ENCODE data around the gene PLCB1.
"Not testable (repeated sequence)": the region's sequence is repeated elsewhere in the genome, so short reads cannot be mapped to it uniquely, and the experiment has no call there.

Gene PLCB1

DNA sequence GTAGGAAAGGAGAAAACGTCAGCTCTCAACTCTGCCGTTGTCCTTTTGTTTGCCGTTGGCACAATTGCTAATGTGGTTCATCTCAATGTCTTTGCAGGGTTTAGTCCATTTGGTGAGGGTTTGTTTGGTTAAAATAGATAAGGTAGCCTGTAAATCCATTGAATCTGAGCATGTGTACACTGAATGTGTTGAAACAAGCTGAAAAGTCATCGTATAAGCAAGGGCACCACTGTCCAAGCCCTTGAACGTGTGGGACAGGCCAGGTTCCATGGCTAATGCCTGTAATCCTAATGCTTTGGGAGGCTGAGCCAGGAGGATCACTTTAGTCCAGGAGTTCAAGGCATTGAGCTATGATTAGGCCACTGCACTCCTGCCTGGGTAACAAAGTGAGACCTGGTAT lies 712.1 kb downstream of the PLCB1 start:
- no peaks in the 10 kb centered on the region for H3K27me3 ChIP-seq (ENCODE audit: insufficient read depth, low read length)
- H3K9ac ChIP-seq (ENCODE audit: low read depth, low read length): no peak overlapping the region
- no peak overlapping the region for H3K4me3 ChIP-seq (ENCODE audit: low read length)
- H3K9me3 ChIP-seq (ENCODE audit: insufficient read depth, low read depth, low read length): no peaks in the 10 kb centered on the region
- no peak overlapping the region for H3K27ac ChIP-seq (ENCODE audit: low read length)
- H3K4me1 ChIP-seq (ENCODE audit: insufficient read depth, low read length): no peaks in the 10 kb centered on the region
- H3K36me3 ChIP-seq (ENCODE audit: insufficient read depth, low read depth, low read length): no peaks in the 10 kb centered on the region

DNA sequence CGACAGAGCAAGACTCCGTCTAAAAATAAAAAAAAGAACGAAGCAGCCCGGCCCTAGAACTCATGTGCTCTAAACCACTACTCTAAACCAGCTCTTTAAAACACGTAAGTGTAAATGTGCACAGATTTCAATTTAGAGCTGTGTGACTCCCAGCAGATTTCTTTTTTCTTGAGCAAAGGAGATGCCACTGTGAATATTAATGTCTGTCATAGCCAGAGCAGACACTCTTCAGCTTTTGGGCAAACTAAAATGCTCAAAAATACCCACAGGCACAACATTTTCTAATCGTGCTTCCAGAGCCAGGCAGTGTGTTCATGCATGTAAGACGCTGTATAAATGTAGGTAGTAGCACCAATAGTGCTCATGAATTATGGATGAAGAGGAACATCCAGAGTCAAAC lies 717.9 kb downstream of the PLCB1 start:
- no peak overlapping the region for H3K27ac ChIP-seq (ENCODE audit: low read length)
- no peak overlapping the region for H3K9ac ChIP-seq (ENCODE audit: low read depth, low read length)
- H3K36me3 ChIP-seq (ENCODE audit: insufficient read depth, low read depth, low read length): no peaks in the 10 kb centered on the region
- H3K4me3 ChIP-seq (ENCODE audit: low read length): no peak overlapping the region
- H3K4me1 ChIP-seq (ENCODE audit: insufficient read depth, low read length): peaks cover 8% of the 10 kb centered on the region; the same call in 1 of the 2 replicates
- no peaks in the 10 kb centered on the region for H3K27me3 ChIP-seq (ENCODE audit: insufficient read depth, low read length)
- H3K9me3 ChIP-seq (ENCODE audit: insufficient read depth, low read depth, low read length): no peaks in the 10 kb centered on the region

DNA sequence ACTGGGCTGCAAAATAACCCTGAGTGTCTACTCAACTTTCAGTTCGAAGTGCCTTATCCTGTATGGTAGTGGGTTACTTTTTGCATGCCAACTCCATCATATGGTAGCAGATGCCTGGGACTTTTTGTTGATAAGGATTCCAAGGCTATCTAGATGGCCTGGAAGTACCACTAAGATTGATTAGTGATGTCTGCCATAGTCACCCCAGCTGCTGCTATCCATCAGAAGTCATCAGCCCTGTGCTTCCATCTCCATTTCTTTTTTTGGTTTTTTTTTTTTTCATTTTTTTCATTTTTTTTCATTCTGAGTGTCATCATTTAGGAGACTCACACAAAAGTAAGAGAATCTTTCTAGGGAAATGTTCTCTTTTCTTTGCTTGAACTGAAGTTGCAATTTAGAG lies 719.4 kb downstream of the PLCB1 start:
- Histone ChIP-seq H3K36me3 (ENCODE audit: insufficient read depth, low read depth, low read length) (no peaks in the 10 kb centered on the region), H3K27me3 (ENCODE audit: insufficient read depth, low read length) (no peaks in the 10 kb centered on the region), H3K4me3 (ENCODE audit: low read length) (no peak overlapping the region), H3K9me3 (ENCODE audit: insufficient read depth, low read depth, low read length) (no peaks in the 10 kb centered on the region), H3K9ac (ENCODE audit: low read depth, low read length) (no peak overlapping the region), H3K4me1 (ENCODE audit: insufficient read depth, low read length) (peaks cover 8% of the 10 kb centered on the region; the same call in 1 of the 2 replicates), H3K27ac (ENCODE audit: low read length) (no peak overlapping the region)

DNA sequence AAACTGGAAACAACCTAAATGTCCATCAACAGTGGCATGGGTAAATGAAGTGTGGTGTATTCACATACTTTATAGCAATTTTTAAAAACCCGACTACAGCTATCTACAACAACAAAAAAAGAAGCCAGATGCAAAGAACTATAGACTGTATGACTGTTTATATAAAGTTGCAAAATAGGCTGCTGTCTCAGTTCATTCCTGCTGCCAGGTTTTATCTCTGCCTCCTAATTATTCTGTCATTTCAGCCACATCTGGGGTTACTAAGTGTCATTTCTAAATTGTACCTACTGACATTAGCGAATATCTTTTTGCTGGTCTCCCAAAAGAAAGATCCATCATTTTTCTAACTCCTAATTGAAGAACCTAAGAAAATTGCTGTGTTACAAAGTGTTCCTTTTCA lies 719.9 kb downstream of the PLCB1 start:
- not testable (repeated sequence) for H3K4me3 ChIP-seq (ENCODE audit: low read length); H3K27me3 ChIP-seq (ENCODE audit: insufficient read depth, low read length); H3K4me1 ChIP-seq (ENCODE audit: insufficient read depth, low read length); H3K27ac ChIP-seq (ENCODE audit: low read length); H3K9ac ChIP-seq (ENCODE audit: low read depth, low read length); H3K9me3 ChIP-seq (ENCODE audit: insufficient read depth, low read depth, low read length); H3K36me3 ChIP-seq (ENCODE audit: insufficient read depth, low read depth, low read length)

DNA sequence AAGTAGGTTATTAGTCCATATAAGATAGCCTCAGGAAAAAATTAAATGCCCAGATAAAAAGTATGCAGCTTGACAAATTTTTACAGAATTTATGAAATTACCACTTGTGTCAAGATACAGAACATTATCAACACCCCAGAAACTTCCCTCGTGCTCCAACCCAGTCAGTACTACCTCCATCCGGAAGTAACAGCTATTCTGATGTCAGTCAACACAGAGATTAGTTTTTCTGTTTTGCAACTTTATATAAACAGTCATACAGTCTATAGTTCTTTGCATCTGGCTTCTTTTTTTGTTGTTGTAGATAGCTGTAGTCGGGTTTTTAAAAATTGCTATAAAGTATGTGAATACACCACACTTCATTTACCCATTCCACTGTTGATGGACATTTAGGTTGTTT lies 721.1 kb downstream of the PLCB1 start:
- H3K4me3 ChIP-seq (ENCODE audit: low read length); H3K4me1 ChIP-seq (ENCODE audit: insufficient read depth, low read length); H3K9ac ChIP-seq (ENCODE audit: low read depth, low read length); H3K27me3 ChIP-seq (ENCODE audit: insufficient read depth, low read length); H3K36me3 ChIP-seq (ENCODE audit: insufficient read depth, low read depth, low read length); H3K27ac ChIP-seq (ENCODE audit: low read length); H3K9me3 ChIP-seq (ENCODE audit: insufficient read depth, low read depth, low read length): not testable (repeated sequence)

DNA sequence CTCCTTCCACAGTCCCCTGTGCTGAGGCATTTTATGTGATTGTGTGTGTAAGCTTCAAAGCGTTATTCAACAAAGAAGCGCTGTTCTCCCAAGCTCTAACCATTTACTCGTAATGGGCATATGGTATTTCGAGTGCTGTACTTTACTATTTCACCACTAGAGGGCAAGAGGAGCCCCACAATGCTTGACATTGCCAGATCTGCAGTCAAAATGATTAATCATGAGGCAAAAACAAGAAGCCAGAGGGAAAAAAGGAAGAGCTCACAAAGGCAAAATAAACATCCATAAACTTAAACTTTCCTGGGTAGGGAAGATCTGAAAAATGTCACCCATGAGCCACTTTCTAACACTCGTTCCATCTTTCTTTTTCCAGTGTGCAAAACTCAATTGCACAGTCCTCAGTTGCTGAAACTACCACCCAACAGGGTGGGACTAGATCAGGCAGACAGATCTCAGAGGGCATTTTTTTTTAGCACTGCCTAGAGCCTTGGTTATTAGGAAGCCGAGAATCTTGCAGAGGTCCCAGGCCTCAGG lies 721.8 kb downstream of the PLCB1 start:
- no peaks in the 10 kb centered on the region for H3K36me3 ChIP-seq (ENCODE audit: insufficient read depth, low read depth, low read length)
- H3K9me3 ChIP-seq (ENCODE audit: insufficient read depth, low read depth, low read length): peaks cover 3% of the 10 kb centered on the region; the same call in 1 of the 2 replicates
- no peak overlapping the region for H3K4me3 ChIP-seq (ENCODE audit: low read length)
- no peaks in the 10 kb centered on the region for H3K27me3 ChIP-seq (ENCODE audit: insufficient read depth, low read length)
- 0 out of 2 replicates have a peak overlapping the region, but pooled peaks have one; percentile 7 for H3K9ac ChIP-seq (ENCODE audit: low read depth, low read length)
- peaks cover 8% of the 10 kb centered on the region; the same call in 1 of the 2 replicates for H3K4me1 ChIP-seq (ENCODE audit: insufficient read depth, low read length)
- no peak overlapping the region for H3K27ac ChIP-seq (ENCODE audit: low read length)

DNA sequence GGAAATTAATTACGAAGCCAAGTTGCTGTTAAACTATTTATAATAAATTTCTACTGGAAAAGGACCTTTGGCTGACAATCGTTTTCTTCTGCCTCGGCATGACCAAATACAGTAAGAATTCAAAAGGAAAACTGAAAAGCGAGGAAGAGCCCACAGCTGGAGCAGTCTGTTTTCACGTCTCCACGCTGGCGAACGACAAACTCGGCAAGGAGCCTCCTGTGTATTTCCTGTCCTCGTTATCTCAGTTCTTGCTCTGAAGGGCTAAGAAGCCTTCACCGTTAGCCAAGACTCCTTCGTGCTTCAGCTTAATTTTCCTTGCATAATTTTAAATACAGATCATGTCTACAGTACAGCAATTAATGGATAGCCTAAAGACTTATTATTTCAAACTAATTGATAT lies 722.5 kb downstream of the PLCB1 start:
- no peaks in the 10 kb centered on the region for H3K27me3 ChIP-seq (ENCODE audit: insufficient read depth, low read length)
- peaks cover 3% of the 10 kb centered on the region; the same call in 1 of the 2 replicates for H3K9me3 ChIP-seq (ENCODE audit: insufficient read depth, low read depth, low read length)
- H3K9ac ChIP-seq (ENCODE audit: low read depth, low read length): 0 out of 2 replicates have a peak overlapping the region, but pooled peaks have one; percentile 7
- H3K4me1 ChIP-seq (ENCODE audit: insufficient read depth, low read length): peaks cover 8% of the 10 kb centered on the region; the same call in 1 of the 2 replicates
- no peak overlapping the region for H3K27ac ChIP-seq (ENCODE audit: low read length)
- no peaks in the 10 kb centered on the region for H3K36me3 ChIP-seq (ENCODE audit: insufficient read depth, low read depth, low read length)
- no peak overlapping the region for H3K4me3 ChIP-seq (ENCODE audit: low read length)

DNA sequence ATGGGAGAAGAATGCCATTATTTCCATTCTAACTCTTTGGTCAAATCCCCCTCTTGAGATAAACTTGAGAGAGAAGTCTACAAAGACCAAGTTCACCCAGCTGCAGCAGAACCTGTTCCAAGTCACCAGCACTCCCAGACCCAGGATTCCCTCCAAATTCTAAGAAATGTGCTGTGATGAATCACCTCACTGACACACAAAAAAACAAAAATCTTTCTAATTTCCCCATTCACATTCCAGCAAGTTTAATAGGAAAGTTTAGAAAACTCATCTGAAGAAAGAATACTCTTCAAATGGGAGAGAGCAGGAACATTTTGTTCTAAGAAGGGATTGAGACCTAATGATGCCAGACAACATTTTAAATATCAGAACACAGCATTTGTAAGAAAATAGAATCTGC lies 723.2 kb downstream of the PLCB1 start:
- Histone ChIP-seq H3K9me3 (ENCODE audit: insufficient read depth, low read depth, low read length) (peaks cover 3% of the 10 kb centered on the region; the same call in 1 of the 2 replicates), H3K27me3 (ENCODE audit: insufficient read depth, low read length) (no peaks in the 10 kb centered on the region), H3K9ac (ENCODE audit: low read depth, low read length) (no peak overlapping the region), H3K4me3 (ENCODE audit: low read length) (no peak overlapping the region), H3K36me3 (ENCODE audit: insufficient read depth, low read depth, low read length) (no peaks in the 10 kb centered on the region), H3K27ac (ENCODE audit: low read length) (no peak overlapping the region), H3K4me1 (ENCODE audit: insufficient read depth, low read length) (peaks cover 8% of the 10 kb centered on the region; the same call in 1 of the 2 replicates)

DNA sequence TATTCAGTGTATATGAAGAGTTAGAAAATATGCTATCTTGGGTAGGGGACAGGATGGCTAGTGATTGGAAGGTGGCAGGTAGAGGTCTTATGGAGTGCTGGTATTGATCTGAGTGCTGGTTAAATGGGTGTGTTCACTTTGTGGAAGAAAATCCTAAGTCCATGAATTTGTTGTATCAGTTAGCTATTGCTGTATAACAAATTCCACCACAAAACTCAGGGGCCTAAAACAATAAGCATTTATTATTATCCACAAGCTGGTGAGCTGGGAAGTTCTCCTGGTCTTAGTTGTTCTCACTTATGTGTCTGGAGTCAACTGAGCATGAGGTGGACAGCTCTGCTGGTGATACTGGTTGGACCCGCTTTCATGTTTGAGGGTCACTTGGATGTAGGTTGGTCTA lies 724.6 kb downstream of the PLCB1 start:
- Histone ChIP-seq H3K36me3 (ENCODE audit: insufficient read depth, low read depth, low read length) (no peaks in the 10 kb centered on the region), H3K4me1 (ENCODE audit: insufficient read depth, low read length) (peaks cover 8% of the 10 kb centered on the region; the same call in 1 of the 2 replicates), H3K9ac (ENCODE audit: low read depth, low read length) (no peak overlapping the region), H3K27me3 (ENCODE audit: insufficient read depth, low read length) (no peaks in the 10 kb centered on the region), H3K4me3 (ENCODE audit: low read length) (no peak overlapping the region), H3K9me3 (ENCODE audit: insufficient read depth, low read depth, low read length) (peaks cover 3% of the 10 kb centered on the region; the same call in 1 of the 2 replicates), H3K27ac (ENCODE audit: low read length) (no peak overlapping the region)

DNA sequence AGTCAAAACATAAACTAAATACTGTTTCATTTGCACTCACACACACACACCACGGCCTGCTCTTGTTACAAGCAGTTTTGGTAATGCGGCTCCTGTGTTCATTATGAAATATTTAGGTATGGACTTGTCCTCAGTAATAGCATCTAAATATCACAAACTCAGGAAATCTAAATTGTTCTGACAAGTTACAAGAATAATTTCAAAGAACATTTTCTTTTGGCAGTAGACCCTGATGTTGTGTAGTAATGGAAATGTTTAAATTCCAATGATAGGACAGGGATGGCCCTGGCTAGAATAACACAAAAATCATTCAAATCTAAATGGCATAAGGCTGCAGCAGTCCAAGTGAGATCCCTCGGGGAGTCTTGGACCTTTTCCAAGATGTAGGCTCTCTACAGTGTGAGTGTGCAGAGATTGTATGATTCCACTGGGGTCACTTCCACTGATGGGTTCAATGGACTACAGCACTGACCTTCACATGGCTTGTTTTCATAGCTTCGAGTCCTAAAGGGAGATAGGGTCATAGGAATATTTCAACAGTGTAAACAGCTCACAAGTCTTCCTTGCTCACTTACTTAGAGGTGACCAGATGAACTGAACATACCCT lies 726.2 kb downstream of the PLCB1 start:
- Histone ChIP-seq H3K36me3 (ENCODE audit: insufficient read depth, low read depth, low read length) (no peaks in the 10 kb centered on the region), H3K4me1 (ENCODE audit: insufficient read depth, low read length) (peaks cover 12% of the 10 kb centered on the region; the same call in 1 of the 2 replicates), H3K9me3 (ENCODE audit: insufficient read depth, low read depth, low read length) (peaks cover 3% of the 10 kb centered on the region; the same call in 1 of the 2 replicates), H3K27ac (ENCODE audit: low read length) (no peak overlapping the region), H3K9ac (ENCODE audit: low read depth, low read length) (no peak overlapping the region), H3K27me3 (ENCODE audit: insufficient read depth, low read length) (no peaks in the 10 kb centered on the region), H3K4me3 (ENCODE audit: low read length) (no peak overlapping the region)

DNA sequence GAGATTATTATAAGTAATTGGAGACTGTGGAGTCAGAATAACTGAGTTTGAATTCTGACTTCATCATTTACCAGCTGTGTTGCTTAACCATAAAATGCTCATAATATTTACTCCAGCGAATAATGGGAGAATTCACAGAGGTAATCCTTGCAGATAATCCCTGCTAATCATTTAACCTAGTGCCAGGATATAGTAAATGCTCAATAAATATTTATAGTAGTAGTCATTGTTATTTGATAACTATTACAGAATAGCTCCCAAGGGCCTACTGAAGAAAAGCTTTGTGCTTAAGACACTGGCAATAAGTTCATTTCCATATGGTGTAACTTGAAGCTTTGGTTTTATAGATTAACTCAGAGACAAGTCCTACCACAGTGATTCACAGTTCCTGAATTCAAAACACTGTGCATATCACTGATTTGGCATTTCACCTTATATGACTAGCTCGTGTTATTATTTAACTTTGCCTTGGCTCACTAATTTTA lies 728.0 kb downstream of the PLCB1 start:
- peaks cover 5% of the 10 kb centered on the region; the same call in 1 of the 2 replicates for H3K4me1 ChIP-seq (ENCODE audit: insufficient read depth, low read length)
- peaks cover 3% of the 10 kb centered on the region; the same call in 1 of the 2 replicates for H3K9me3 ChIP-seq (ENCODE audit: insufficient read depth, low read depth, low read length)
- H3K9ac ChIP-seq (ENCODE audit: low read depth, low read length): no peak overlapping the region
- no peaks in the 10 kb centered on the region for H3K27me3 ChIP-seq (ENCODE audit: insufficient read depth, low read length)
- no peak overlapping the region for H3K27ac ChIP-seq (ENCODE audit: low read length)
- no peak overlapping the region for H3K4me3 ChIP-seq (ENCODE audit: low read length)
- H3K36me3 ChIP-seq (ENCODE audit: insufficient read depth, low read depth, low read length): no peaks in the 10 kb centered on the region

DNA sequence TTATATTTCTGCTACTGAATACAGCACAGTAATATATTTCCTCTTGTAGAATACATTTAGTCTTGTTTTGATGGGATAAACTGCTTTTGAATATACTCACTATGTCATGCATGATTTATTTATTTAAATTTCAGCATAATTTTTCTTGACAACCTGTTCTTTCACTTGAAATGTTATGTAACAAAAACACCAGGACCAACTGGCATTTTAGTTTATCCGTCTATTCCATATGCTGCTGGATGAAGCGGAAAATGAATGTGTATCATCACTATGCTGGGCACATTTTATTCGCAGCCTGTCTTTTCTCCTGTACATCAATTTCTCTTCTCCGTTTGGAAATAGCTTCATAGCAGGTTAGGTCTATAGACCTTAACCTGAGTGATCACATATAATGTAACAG lies 730.0 kb downstream of the PLCB1 start:
- Histone ChIP-seq H3K4me1 (ENCODE audit: insufficient read depth, low read length) (peaks cover 9% of the 10 kb centered on the region; the same call in 1 of the 2 replicates), H3K27me3 (ENCODE audit: insufficient read depth, low read length) (no peaks in the 10 kb centered on the region), H3K36me3 (ENCODE audit: insufficient read depth, low read depth, low read length) (no peaks in the 10 kb centered on the region), H3K27ac (ENCODE audit: low read length) (no peak overlapping the region), H3K9ac (ENCODE audit: low read depth, low read length) (no peak overlapping the region), H3K4me3 (ENCODE audit: low read length) (no peak overlapping the region), H3K9me3 (ENCODE audit: insufficient read depth, low read depth, low read length) (no peaks in the 10 kb centered on the region)

Measured in iPS-20b (cell line).